ENCODE results near the gene HOXC9.

- TF ChIP-seq, protein P1, sequence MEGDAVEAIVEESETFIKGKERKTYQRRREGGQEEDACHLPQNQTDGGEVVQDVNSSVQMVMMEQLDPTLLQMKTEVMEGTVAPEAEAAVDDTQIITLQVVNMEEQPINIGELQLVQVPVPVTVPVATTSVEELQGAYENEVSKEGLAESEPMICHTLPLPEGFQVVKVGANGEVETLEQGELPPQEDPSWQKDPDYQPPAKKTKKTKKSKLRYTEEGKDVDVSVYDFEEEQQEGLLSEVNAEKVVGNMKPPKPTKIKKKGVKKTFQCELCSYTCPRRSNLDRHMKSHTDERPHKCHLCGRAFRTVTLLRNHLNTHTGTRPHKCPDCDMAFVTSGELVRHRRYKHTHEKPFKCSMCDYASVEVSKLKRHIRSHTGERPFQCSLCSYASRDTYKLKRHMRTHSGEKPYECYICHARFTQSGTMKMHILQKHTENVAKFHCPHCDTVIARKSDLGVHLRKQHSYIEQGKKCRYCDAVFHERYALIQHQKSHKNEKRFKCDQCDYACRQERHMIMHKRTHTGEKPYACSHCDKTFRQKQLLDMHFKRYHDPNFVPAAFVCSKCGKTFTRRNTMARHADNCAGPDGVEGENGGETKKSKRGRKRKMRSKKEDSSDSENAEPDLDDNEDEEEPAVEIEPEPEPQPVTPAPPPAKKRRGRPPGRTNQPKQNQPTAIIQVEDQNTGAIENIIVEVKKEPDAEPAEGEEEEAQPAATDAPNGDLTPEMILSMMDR (IDR thresholded peaks at IDR 0.05), result no peak
- TF ChIP-seq POLR2AphosphoS5 (IDR thresholded peaks at IDR 0.05), result no peak
- no peak for TF ChIP-seq POLR2A (IDR thresholded peaks at IDR 0.05)
Observed at GRCh38 chr12:54051874-54052437, 52.0 kb downstream of the HOXC9 start.

All from breast epithelium (tissue), 3 donors.